ENCODE data around the gene PAK5. TPM values are rescaled to one million over a fixed set of nuclear protein-coding genes. Genes with fewer than 3 reads are reported as not detected.

Gene PAK5
- total RNA-seq, 1 donor from 2014 or later = 1.6 TPM

GRCh38 chr20:9710685-9711084, 128.2 kb downstream of the PAK5 start:
- H3K27ac ChIP-seq = no peak overlapping the region
- DNase-seq (ENCODE audit: low spot score) = no peak
- no peak overlapping the region for H3K4me2 ChIP-seq
- no peaks in the 10 kb centered on the region for H3K4me1 ChIP-seq
- no peaks in the 10 kb centered on the region for H3K79me2 ChIP-seq (ENCODE audit: low read depth)
- Mint-ChIP-seq H3K36me3 (no peaks in the 10 kb centered on the region), H3K27me3 (ENCODE audit: insufficient read depth, low read depth) (no peaks in the 10 kb centered on the region), H3K27ac (no peak overlapping the region), H3K4me3 (no peak overlapping the region), H3K9me3 (no peaks in the 10 kb centered on the region), H3K4me1 (no peaks in the 10 kb centered on the region)
- H3K9ac ChIP-seq = no peak overlapping the region
- H3K27me3 ChIP-seq = no peaks in the 10 kb centered on the region
- no peaks in the 10 kb centered on the region for H3K36me3 ChIP-seq
- no peak overlapping the region for H3K4me3 ChIP-seq
- no peak for TF ChIP-seq EZH2 (IDR thresholded peaks at IDR 0.05)
- no peak for TF ChIP-seq CTCF (IDR thresholded peaks at IDR 0.05)
- no peak for TF ChIP-seq EZH2phosphoT487 (IDR thresholded peaks at IDR 0.05)
- H3F3A ChIP-seq (ENCODE audit: low read depth) = no peaks in the 10 kb centered on the region
- H4K20me1 ChIP-seq (ENCODE audit: low read depth) = no peaks in the 10 kb centered on the region
- H3K9me3 ChIP-seq (ENCODE audit: low read depth) = no peaks in the 10 kb centered on the region
- H2AFZ ChIP-seq (replicated peaks) = no peak overlapping the region

DNA sequence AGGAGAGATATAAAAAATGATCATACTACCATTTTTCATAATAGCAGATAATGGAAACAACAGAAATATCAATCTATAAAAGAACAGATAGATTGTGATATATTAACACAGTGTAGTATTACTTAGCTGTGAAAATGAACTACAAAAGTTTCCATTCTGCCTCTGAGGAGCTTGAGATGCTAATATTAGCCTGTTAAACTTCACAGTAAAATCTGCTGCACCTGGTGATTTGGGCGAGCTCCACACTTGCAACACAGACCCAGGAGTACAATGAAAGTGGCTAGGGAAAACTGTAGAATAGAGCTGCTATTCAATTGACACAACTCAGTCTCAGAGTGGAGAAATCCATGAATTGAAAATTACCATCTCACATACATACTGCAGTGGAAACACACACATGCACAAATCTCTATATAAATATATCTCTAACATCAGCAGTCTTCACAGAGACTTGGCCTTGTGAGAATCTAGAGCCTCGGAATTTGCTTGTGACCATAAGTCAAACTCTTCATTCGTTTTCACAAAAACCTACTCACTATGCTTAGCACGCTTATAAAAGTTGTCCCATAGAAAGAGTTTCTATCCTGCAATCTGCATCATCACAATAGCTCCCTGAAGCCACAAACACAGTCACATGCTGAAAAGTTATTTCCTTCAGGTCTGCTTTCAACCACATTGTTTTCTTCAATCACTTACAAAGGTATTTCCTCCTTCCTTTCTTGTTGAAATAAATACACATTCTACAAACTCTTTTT, 133.0 kb downstream of the PAK5 start:
- TF ChIP-seq EZH2 (IDR thresholded peaks at IDR 0.05) (no peak), EZH2phosphoT487 (IDR thresholded peaks at IDR 0.05) (no peak), CTCF (IDR thresholded peaks at IDR 0.05) (no peak)
- no peaks in the 10 kb centered on the region for H3K4me1 Mint-ChIP-seq
- no peaks in the 10 kb centered on the region for H3K9me3 Mint-ChIP-seq
- H3K9ac ChIP-seq = no peak overlapping the region
- no peak for DNase-seq (ENCODE audit: low spot score)
- no peaks in the 10 kb centered on the region for H3F3A ChIP-seq (ENCODE audit: low read depth)
- H3K9me3 ChIP-seq (ENCODE audit: low read depth) = no peaks in the 10 kb centered on the region
- H3K27ac ChIP-seq = no peak overlapping the region
- H3K36me3 ChIP-seq = no peaks in the 10 kb centered on the region
- no peak overlapping the region for H3K4me3 ChIP-seq
- no peaks in the 10 kb centered on the region for H3K27me3 ChIP-seq
- H3K4me3 Mint-ChIP-seq = no peak overlapping the region
- no peaks in the 10 kb centered on the region for H4K20me1 ChIP-seq (ENCODE audit: low read depth)
- no peak overlapping the region for H3K4me2 ChIP-seq
- no peak overlapping the region for H3K27ac Mint-ChIP-seq
- no peaks in the 10 kb centered on the region for H3K27me3 Mint-ChIP-seq (ENCODE audit: insufficient read depth, low read depth)
- H2AFZ ChIP-seq (replicated peaks) = no peak overlapping the region
- no peaks in the 10 kb centered on the region for H3K36me3 Mint-ChIP-seq
- no peaks in the 10 kb centered on the region for H3K4me1 ChIP-seq
- no peaks in the 10 kb centered on the region for H3K79me2 ChIP-seq (ENCODE audit: low read depth)

DNA sequence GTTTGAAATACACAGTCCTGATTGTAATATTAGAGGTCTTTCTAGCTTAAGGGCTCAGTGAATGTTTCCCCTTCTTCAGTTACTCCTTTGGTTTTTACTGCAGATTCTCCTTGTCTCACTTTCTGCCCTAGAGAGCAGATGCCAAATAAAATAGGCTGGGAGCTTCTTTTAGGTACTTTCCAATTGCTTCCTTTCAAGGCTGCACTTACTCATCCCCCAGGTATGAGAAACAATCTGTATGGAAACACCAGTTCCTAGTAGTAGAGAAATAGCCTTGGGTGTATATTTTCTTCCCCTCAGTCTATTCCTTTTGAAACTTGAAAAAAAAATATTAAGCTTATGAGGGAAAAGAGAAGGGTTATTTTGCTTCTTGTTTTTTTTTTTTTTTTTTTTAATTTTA, 139.7 kb downstream of the PAK5 start:
- Histone ChIP-seq H3K4me1 (peaks cover 5% of the 10 kb centered on the region), H4K20me1 (ENCODE audit: low read depth) (no peaks in the 10 kb centered on the region), H3K27ac (no peak overlapping the region), H3K79me2 (ENCODE audit: low read depth) (no peaks in the 10 kb centered on the region), H3K4me2 (no peak overlapping the region), H3K36me3 (no peaks in the 10 kb centered on the region), H3K9me3 (ENCODE audit: low read depth) (no peaks in the 10 kb centered on the region), H3K9ac (no peak overlapping the region), H3F3A (ENCODE audit: low read depth) (no peaks in the 10 kb centered on the region), H2AFZ (replicated peaks) (no peak overlapping the region), H3K4me3 (no peak overlapping the region), H3K27me3 (no peaks in the 10 kb centered on the region)
- Mint-ChIP-seq H3K4me1 (no peaks in the 10 kb centered on the region), H3K27me3 (ENCODE audit: insufficient read depth, low read depth) (no peaks in the 10 kb centered on the region), H3K36me3 (no peaks in the 10 kb centered on the region), H3K9me3 (no peaks in the 10 kb centered on the region), H3K4me3 (no peak overlapping the region), H3K27ac (no peak overlapping the region)
- TF ChIP-seq EZH2phosphoT487 (IDR thresholded peaks at IDR 0.05) (no peak), CTCF (IDR thresholded peaks at IDR 0.05) (no peak)
- no peak for DNase-seq (ENCODE audit: low spot score)
